Testis (tissue), 2 donors: ENCODE measurements around the gene CGNL1.

Source experiments
- CTCF ChIP-seq, 3 experiments: fragments of 450-650 bp in 2 of 3; fragments of 200-600 bp in 1 of 3; sonication (generic) in 1 of 3; IDR thresholded peaks; one replicate each; pipeline ENCODE4 v1.5.1; 2016 to 2019; ENCODE audit warnings: antibody characterized with exemption in 3 of 3, mild to moderate bottlenecking in 2 of 3, moderate library complexity in 1 of 3
- POLR2A ChIP-seq: fragments of 450-650 bp; IDR thresholded peaks from one replicate; pipeline ENCODE4 v1.6.1; 2017; ENCODE audit warnings: antibody characterized with exemption, mild to moderate bottlenecking, moderate library complexity

GRCh38 chr15:57367556-57367955 is 8.7 kb upstream of the CGNL1 start:
- TF ChIP-seq CTCF (IDR thresholded peaks at IDR 0.05) (no peak), POLR2A (no peak)
